Measurements from ENCODE around the gene FAM47E.

DNA sequence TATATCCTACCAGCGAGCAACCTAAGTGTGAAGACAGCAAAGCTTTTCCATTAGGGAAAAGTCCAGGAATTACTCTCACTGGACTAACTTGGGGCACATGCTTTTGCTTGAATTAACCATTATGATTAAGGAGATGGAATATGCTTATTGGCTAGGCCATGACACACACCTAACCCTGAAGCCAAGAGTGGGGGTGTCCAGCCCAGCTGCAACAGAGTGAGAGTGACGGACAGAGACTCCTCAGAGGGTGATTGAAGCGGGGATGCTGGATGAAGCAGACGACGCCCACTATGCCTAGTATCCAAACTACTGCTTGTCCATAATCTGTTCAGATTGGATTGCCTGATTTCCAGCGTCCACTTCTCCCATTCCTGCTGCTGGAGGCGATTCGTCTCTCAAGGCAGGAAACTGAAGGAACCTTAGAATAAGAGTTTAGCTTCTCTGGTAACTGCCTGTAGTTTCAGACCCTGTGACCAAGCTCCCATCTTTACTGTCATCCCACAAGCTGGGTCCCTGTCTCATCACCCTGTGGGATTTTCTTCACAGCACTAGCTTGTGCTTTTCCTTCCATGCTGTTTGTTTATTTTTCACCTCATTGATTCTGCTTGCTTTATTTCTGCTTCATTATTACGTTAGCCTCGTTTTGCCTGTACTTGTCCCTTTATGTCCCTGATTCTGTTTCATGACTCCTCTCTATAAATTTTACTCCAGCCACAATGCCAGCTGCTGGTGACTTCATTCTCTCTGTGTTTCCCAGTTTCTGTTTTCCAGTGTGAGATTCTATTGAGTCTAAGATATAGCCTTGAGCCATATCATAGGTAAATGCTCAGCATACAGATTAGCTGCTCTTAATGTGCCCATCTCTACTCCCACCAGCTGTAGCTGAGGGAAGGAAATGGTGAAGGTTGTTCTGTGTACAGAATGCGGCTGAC is 19.0 kb downstream of the FAM47E start:
- TF ChIP-seq, protein P1, sequence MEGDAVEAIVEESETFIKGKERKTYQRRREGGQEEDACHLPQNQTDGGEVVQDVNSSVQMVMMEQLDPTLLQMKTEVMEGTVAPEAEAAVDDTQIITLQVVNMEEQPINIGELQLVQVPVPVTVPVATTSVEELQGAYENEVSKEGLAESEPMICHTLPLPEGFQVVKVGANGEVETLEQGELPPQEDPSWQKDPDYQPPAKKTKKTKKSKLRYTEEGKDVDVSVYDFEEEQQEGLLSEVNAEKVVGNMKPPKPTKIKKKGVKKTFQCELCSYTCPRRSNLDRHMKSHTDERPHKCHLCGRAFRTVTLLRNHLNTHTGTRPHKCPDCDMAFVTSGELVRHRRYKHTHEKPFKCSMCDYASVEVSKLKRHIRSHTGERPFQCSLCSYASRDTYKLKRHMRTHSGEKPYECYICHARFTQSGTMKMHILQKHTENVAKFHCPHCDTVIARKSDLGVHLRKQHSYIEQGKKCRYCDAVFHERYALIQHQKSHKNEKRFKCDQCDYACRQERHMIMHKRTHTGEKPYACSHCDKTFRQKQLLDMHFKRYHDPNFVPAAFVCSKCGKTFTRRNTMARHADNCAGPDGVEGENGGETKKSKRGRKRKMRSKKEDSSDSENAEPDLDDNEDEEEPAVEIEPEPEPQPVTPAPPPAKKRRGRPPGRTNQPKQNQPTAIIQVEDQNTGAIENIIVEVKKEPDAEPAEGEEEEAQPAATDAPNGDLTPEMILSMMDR (IDR thresholded peaks at IDR 0.05), result no peak
- no peak for TF ChIP-seq EZH2 (IDR thresholded peaks at IDR 0.05; ENCODE audit: borderline replicate concordance, insufficient read depth, low read depth, low read length, poor library complexity, severe bottlenecking)
